ENCODE data around the gene NRXN3.

- TF ChIP-seq CTCF (IDR thresholded peaks at IDR 0.05) (no peak), POLR2A (IDR thresholded peaks at IDR 0.05) (no peak)
Measured at GRCh38 chr14:78469947-78470346, 299.8 kb downstream of the NRXN3 start.

All from body of pancreas (tissue), 4 donors.